Neural crest cell (in vitro differentiated cells): ENCODE results near the gene HELB. TPM values are rescaled to one million over a fixed set of nuclear protein-coding genes. Genes with fewer than 3 reads are reported as not detected.

Experiments used
- DNase-seq: peaks from one replicate; pipeline ENCODE4 v3.0.0; 2021; ENCODE audit warnings: low read depth, mixed read lengths, low spot score
- H3K27ac Mint-ChIP-seq: one replicate; pipeline ENCODE4 v1.8.0; 2021; ENCODE audit warnings: mild to moderate bottlenecking, mixed read lengths; ENCODE audit not compliant: unreplicated experiment
- H3K27me3 Mint-ChIP-seq: 2 replicates; pipeline ENCODE4 v1.8.0; 2021; ENCODE audit warnings: low read depth, mild to moderate bottlenecking, mixed read lengths
- H3K36me3 Mint-ChIP-seq: 2 replicates; pipeline ENCODE4 v1.8.0; 2021; ENCODE audit warnings: low read depth, mild to moderate bottlenecking, mixed read lengths
- H3K4me1 Mint-ChIP-seq: 2 replicates; pipeline ENCODE4 v1.8.0; 2021; ENCODE audit warnings: mixed read lengths
- H3K4me3 Mint-ChIP-seq: one replicate; pipeline ENCODE4 v1.8.0; 2021; ENCODE audit warnings: mild to moderate bottlenecking, mixed read lengths
- H3K9me3 Mint-ChIP-seq: 2 replicates; pipeline ENCODE4 v1.8.0; 2021; ENCODE audit warnings: mixed read lengths
- CTCF ChIP-seq: fragments of 200-600 bp; sonication (generic); conservative IDR thresholded peaks from 2 replicates; pipeline ENCODE4 v1.5.0; 2021; ENCODE audit warnings: antibody characterized with exemption, mild to moderate bottlenecking
- total RNA-seq: library from RNA; stranded (reverse); gene quantifications from 2 replicates; pipeline ENCODE4 v1.2.1, GENCODE V29; 2021

The HELB gene
- total RNA-seq, 1 donor from 2014 or later, result 4.6 TPM

- H3K4me3 Mint-ChIP-seq, result no peak overlapping the region
- no peaks in the 10 kb centered on the region for H3K4me1 Mint-ChIP-seq
- no peak overlapping the region for H3K27ac Mint-ChIP-seq
- H3K36me3 Mint-ChIP-seq, result peaks cover 13% of the 10 kb centered on the region
- no peak for TF ChIP-seq CTCF
- no peaks in the 10 kb centered on the region for H3K9me3 Mint-ChIP-seq
- H3K27me3 Mint-ChIP-seq, result no peaks in the 10 kb centered on the region
- DNase-seq, result no peak
Measured at GRCh38 chr12:66329941-66330340, 27.6 kb downstream of the HELB start.

- DNase-seq, result no peak
Measured at GRCh38 chr12:66331016-66331415, 28.7 kb downstream of the HELB start.

GRCh38 chr12:66331814-66332213 is 29.5 kb downstream of the HELB start:
- no peaks in the 10 kb centered on the region for H3K4me1 Mint-ChIP-seq
- no peaks in the 10 kb centered on the region for H3K9me3 Mint-ChIP-seq
- TF ChIP-seq CTCF, result no peak
- no peak overlapping the region for H3K4me3 Mint-ChIP-seq
- H3K27me3 Mint-ChIP-seq, result no peaks in the 10 kb centered on the region
- DNase-seq, result no peak
- H3K36me3 Mint-ChIP-seq, result peaks cover 13% of the 10 kb centered on the region
- H3K27ac Mint-ChIP-seq, result no peak overlapping the region

More at GRCh38 chr12:66331016-66331415, 28.7 kb downstream of the HELB start:
- Mint-ChIP-seq H3K4me3 (no peak overlapping the region), H3K9me3 (no peaks in the 10 kb centered on the region), H3K27ac (no peak overlapping the region), H3K27me3 (no peaks in the 10 kb centered on the region), H3K4me1 (no peaks in the 10 kb centered on the region), H3K36me3 (peaks cover 13% of the 10 kb centered on the region)
- TF ChIP-seq CTCF, result no peak

GRCh38 chr12:66335746-66336145 is 33.5 kb downstream of the HELB start:
- no peaks in the 10 kb centered on the region for H3K4me1 Mint-ChIP-seq
- H3K27ac Mint-ChIP-seq, result no peak overlapping the region

GRCh38 chr12:66337381-66338010 is 35.2 kb downstream of the HELB start:
- DNase-seq, result no peak
- H3K27ac Mint-ChIP-seq, result no peak overlapping the region
- H3K9me3 Mint-ChIP-seq, result peaks cover 11% of the 10 kb centered on the region
- no peak for TF ChIP-seq CTCF
- no peaks in the 10 kb centered on the region for H3K4me1 Mint-ChIP-seq
- H3K4me3 Mint-ChIP-seq, result no peak overlapping the region
- peaks cover 31% of the 10 kb centered on the region for H3K36me3 Mint-ChIP-seq
- H3K27me3 Mint-ChIP-seq, result no peaks in the 10 kb centered on the region

More at GRCh38 chr12:66335746-66336145, 33.5 kb downstream of the HELB start:
- TF ChIP-seq CTCF, result no peak
- Mint-ChIP-seq H3K27me3 (no peaks in the 10 kb centered on the region), H3K36me3 (peaks cover 31% of the 10 kb centered on the region), H3K9me3 (peaks cover 8% of the 10 kb centered on the region), H3K4me3 (no peak overlapping the region)
- DNase-seq, result no peak
